Peyer's patch (tissue), 4 donors: ENCODE data around the gene EIF4G1.

Source experiments
- CTCF ChIP-seq, 6 experiments: fragments of 450-650 bp in 4 of 6; fragments of 200-600 bp in 2 of 6; sonication (generic) in 1 of 6; IDR thresholded peaks; one replicate each; pipeline ENCODE4 v1.5.1; 2017 to 2019; ENCODE audit warnings: antibody characterized with exemption in 6 of 6, mild to moderate bottlenecking in 3 of 6, moderate library complexity in 1 of 6
- POLR2A ChIP-seq, 2 donors: fragments of 450-650 bp; IDR thresholded peaks; one replicate each; pipeline ENCODE4 v1.5.1; 2017; ENCODE audit warnings: antibody characterized with exemption in 2 of 2, mild to moderate bottlenecking in 2 of 2, moderate library complexity in 2 of 2

GRCh38 chr3:184354121-184354728 is 39.8 kb downstream of the EIF4G1 start:
- TF ChIP-seq CTCF (IDR thresholded peaks at IDR 0.05) (peak; percentile 20 to 80 (median 66)), POLR2A (IDR thresholded peaks at IDR 0.05) (no peak)
